Endothelial cell of umbilical vein (primary cell): Measurements from ENCODE around the gene HLA-DMA. TPM values are rescaled to one million over a fixed set of nuclear protein-coding genes. Genes with fewer than 3 reads are reported as not detected.

Experiments
- BruUV-seq: library from RNA; stranded (reverse); fragments of 400-500 nt; replicated peaks from 2 replicates; lab custom pipeline; 2021; lab: Mats Ljungman, UMichigan
- CTCF ChIA-PET: fragments of 300-600, 350-600 bp; sonication (Branson Sonifier 250); formaldehyde crosslinking; loops from one replicate; lab custom pipeline; 2021; ENCODE audit warnings: antibody characterized with exemption, inconsistent platforms; lab: Charles Lee
- POLR2A ChIA-PET: fragments of 300-600, 350-600 bp; sonication (Branson Sonifier 250); formaldehyde crosslinking; loops from one replicate; lab custom pipeline; 2021; ENCODE audit warnings: antibody characterized with exemption, inconsistent platforms; lab: Charles Lee
- DNase-seq: peaks from one replicate; pipeline ENCODE4 v3.0.0-alpha.2; 2011; ENCODE audit warnings: low read depth, low spot score
- FAIRE-seq: peaks from 2 replicates; lab custom pipeline; 2011; peaks lifted over from hg19 to GRCh38; lab: Jason Lieb, UNC
- H2AFZ ChIP-seq: 2 replicates; pipeline ENCODE4 v1.6.0; 2012; ENCODE audit warnings: low read depth, low read length, control low read depth, inconsistent platforms
- H3K27ac ChIP-seq: 2 replicates; pipeline ENCODE4 v1.5.1; 2011; ENCODE audit warnings: low read depth, mild to moderate bottlenecking, control low read depth, low read length, moderate library complexity; ENCODE audit not compliant: insufficient read depth
- H3K27me3 ChIP-seq, 2 experiments: 2 replicates each; pipeline versions ENCODE4 v1.6.0 to v1.6.1; 2011; ENCODE audit warnings: low read length in 2 of 2, mixed read lengths in 1 of 2; ENCODE audit not compliant: control insufficient read depth in 2 of 2, insufficient read depth in 2 of 2
- H3K36me3 ChIP-seq, 2 experiments: 2 replicates in 1 of 2; 3 replicates in 1 of 2; pipeline ENCODE4 v1.5.1; 2011; ENCODE audit warnings: low read length in 2 of 2, mild to moderate bottlenecking in 1 of 2, moderate library complexity in 1 of 2; ENCODE audit not compliant: control insufficient read depth in 2 of 2, insufficient read depth in 2 of 2; ENCODE audit errors: extremely low read depth in 1 of 2
- H3K4me1 ChIP-seq: 3 replicates; pipeline ENCODE4 v1.5.1; 2011; ENCODE audit warnings: mild to moderate bottlenecking, low read length; ENCODE audit not compliant: control insufficient read depth, insufficient read depth; ENCODE audit errors: extremely low read depth
- H3K4me2 ChIP-seq: 2 replicates; pipeline ENCODE4 v1.6.1; 2011; ENCODE audit warnings: low read length, control low read depth, mixed read lengths; ENCODE audit not compliant: insufficient read depth
- H3K4me3 ChIP-seq, 3 experiments: fragments of 200-600 bp in 1 of 3; sonication (generic), shearing (Covaris generic) in 1 of 3; replicated peaks in 1 of 3; 2 replicates each; pipeline ENCODE4 v1.5.1; 2011 to 2016; ENCODE audit warnings: control low read depth in 3 of 3, low read length in 3 of 3, mild to moderate bottlenecking in 2 of 3, inconsistent platforms in 1 of 3, low read depth in 1 of 3, moderate library complexity in 1 of 3; ENCODE audit not compliant: insufficient read depth in 1 of 3
- H3K79me2 ChIP-seq: 2 replicates; pipeline ENCODE4 v1.6.0; 2012; ENCODE audit warnings: low read length, inconsistent platforms; ENCODE audit not compliant: control insufficient read depth, insufficient read depth
- H3K9ac ChIP-seq: replicated peaks from 2 replicates; pipeline ENCODE3; 2011; ENCODE audit warnings: low read length, control low read depth; ENCODE audit not compliant: insufficient read depth; ENCODE audit errors: extremely low read depth
- H3K9me1 ChIP-seq: replicated peaks from 3 replicates; pipeline ENCODE4 v1.6.0; 2011; ENCODE audit warnings: mild to moderate bottlenecking, low read length; ENCODE audit not compliant: control insufficient read depth, insufficient read depth; ENCODE audit errors: extremely low read depth
- H3K9me3 ChIP-seq: replicated peaks from 2 replicates; pipeline ENCODE4 v1.5.1; 2012; ENCODE audit warnings: low read length, inconsistent platforms; ENCODE audit not compliant: control insufficient read depth, insufficient read depth
- H4K20me1 ChIP-seq: replicated peaks from 2 replicates; pipeline ENCODE3; 2011; ENCODE audit warnings: mild to moderate bottlenecking, low read length; ENCODE audit not compliant: control insufficient read depth, insufficient read depth; ENCODE audit errors: extremely low read depth
- EZH2 ChIP-seq: IDR thresholded peaks from 2 replicates; pipeline ENCODE4 v1.6.1; 2012; ENCODE audit warnings: borderline replicate concordance, low read depth, mild to moderate bottlenecking, moderate library complexity, low read length, inconsistent platforms; ENCODE audit not compliant: severe bottlenecking
- FOS ChIP-seq: IDR thresholded peaks from 2 replicates; pipeline ENCODE4 v1.6.1; 2011; ENCODE audit warnings: mild to moderate bottlenecking, low read length, moderate library complexity, borderline replicate concordance; ENCODE audit not compliant: insufficient read depth
- GATA2 ChIP-seq: IDR thresholded peaks from 2 replicates; pipeline ENCODE4 v1.7.0; 2011; ENCODE audit warnings: low read depth, mild to moderate bottlenecking, moderate library complexity, mixed read lengths, low read length; ENCODE audit not compliant: insufficient read length, insufficient read depth
- JUN ChIP-seq: IDR thresholded peaks from 2 replicates; pipeline ENCODE4 v1.6.1; 2011; ENCODE audit warnings: borderline replicate concordance, low read depth; ENCODE audit not compliant: insufficient read length, insufficient read depth
- MYC ChIP-seq: IDR thresholded peaks from one replicate; pipeline ENCODE4 v1.6.1; 2011; ENCODE audit warnings: mild to moderate bottlenecking, low read depth, low read length
- POLR2A ChIP-seq: IDR thresholded peaks from 2 replicates; pipeline ENCODE4 v1.6.1; 2012; ENCODE audit warnings: low read depth, mild to moderate bottlenecking, control low read depth, low read length
- POLR2AphosphoS5 ChIP-seq: IDR thresholded peaks from 2 replicates; pipeline ENCODE4 v1.6.1; 2012; ENCODE audit warnings: low read depth, mild to moderate bottlenecking, control low read depth, low read length, moderate library complexity; ENCODE audit not compliant: insufficient read depth
- dilution Hi-C: fragments of 300-500 bp; cut with MboI; formaldehyde crosslinking; loops from one replicate; pipeline ENCODE4 v1.15.0; 2019; ENCODE audit warnings: low sequenced_read_pairs; ENCODE audit not compliant: extremely low pct_ligation_motif_present
- intact Hi-C: fragments of 100-400 bp; cut with micrococcal nuclease; formaldehyde crosslinking; loops from one replicate; pipeline ENCODE4 v1.10.0; 2022
- polyA plus RNA-seq, 4 experiments: library from polyadenylated mRNA; depleted of rRNA in 3 of 4; stranded (reverse) in 3 of 4; unstranded in 1 of 4; fragments of >200 nt; gene quantifications; 2 replicates each; pipeline versions ENCODE4 v1.2.1 to v1.2.3, GENCODE V29; 2011 to 2012; ENCODE audit warnings: missing spikeins in 1 of 4
- total RNA-seq: library from RNA; stranded (reverse); gene quantifications from 2 replicates; pipeline ENCODE4 v1.2.3, GENCODE V29; 2021
- TF ChIP-seq, protein P1 (sequence below): IDR thresholded peaks from 2 replicates; pipeline ENCODE4 v1.6.1; 2011; ENCODE audit not compliant: insufficient read depth, insufficient read length
- TF ChIP-seq, protein P2 (sequence below), 2 donors: IDR thresholded peaks; 1 replicate in 1 of 2; 2 replicates in 1 of 2; pipeline ENCODE4 v1.5.1; 2011; ENCODE audit warnings: low read length in 2 of 2, mild to moderate bottlenecking in 2 of 2, moderate library complexity in 2 of 2, control low read depth in 1 of 2, inconsistent platforms in 1 of 2, low read depth in 1 of 2; ENCODE audit not compliant: insufficient read depth in 1 of 2; ENCODE audit errors: extremely low read depth in 1 of 2

Gene HLA-DMA
- total and polyA plus RNA-seq, 2 donors (not counting 3 experiments of a cell fraction or from before 2014, with no cell fraction given): 1.2 to 7.7 TPM

GRCh38 chr6:32946893-32947292 is 6.0 kb downstream of the HLA-DMA start:
- POLR2A ChIA-PET: interaction anchor here (1.9 kb wide), 1 partner anchor 25 kb away, joined by 8 read pairs; no protein-coding TSS in a partner anchor
- no peak overlapping the region for H2AFZ ChIP-seq
- H3K4me3 ChIP-seq: no peak overlapping the region
- no peaks in the 10 kb centered on the region for H3K9me1 ChIP-seq
- H3K27me3 ChIP-seq: peaks cover 5 to 28% of the 10 kb centered on the region in 2 experiments
- H3K4me2 ChIP-seq: no peak overlapping the region
- intact Hi-C loops (loop anchor here (1.0 kb wide), 1 partner anchor 14 kb away; no protein-coding TSS in a partner anchor), dilution Hi-C loops (no loop called here)
- FAIRE-seq: no peak
- TF ChIP-seq, protein P1, sequence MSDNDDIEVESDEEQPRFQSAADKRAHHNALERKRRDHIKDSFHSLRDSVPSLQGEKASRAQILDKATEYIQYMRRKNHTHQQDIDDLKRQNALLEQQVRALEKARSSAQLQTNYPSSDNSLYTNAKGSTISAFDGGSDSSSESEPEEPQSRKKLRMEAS: no peak
- TF ChIP-seq MYC (no peak), POLR2AphosphoS5 (no peak), GATA2 (no peak), FOS (no peak), JUN (no peak), POLR2A (no peak), EZH2 (no peak)
- TF ChIP-seq, protein P2, sequence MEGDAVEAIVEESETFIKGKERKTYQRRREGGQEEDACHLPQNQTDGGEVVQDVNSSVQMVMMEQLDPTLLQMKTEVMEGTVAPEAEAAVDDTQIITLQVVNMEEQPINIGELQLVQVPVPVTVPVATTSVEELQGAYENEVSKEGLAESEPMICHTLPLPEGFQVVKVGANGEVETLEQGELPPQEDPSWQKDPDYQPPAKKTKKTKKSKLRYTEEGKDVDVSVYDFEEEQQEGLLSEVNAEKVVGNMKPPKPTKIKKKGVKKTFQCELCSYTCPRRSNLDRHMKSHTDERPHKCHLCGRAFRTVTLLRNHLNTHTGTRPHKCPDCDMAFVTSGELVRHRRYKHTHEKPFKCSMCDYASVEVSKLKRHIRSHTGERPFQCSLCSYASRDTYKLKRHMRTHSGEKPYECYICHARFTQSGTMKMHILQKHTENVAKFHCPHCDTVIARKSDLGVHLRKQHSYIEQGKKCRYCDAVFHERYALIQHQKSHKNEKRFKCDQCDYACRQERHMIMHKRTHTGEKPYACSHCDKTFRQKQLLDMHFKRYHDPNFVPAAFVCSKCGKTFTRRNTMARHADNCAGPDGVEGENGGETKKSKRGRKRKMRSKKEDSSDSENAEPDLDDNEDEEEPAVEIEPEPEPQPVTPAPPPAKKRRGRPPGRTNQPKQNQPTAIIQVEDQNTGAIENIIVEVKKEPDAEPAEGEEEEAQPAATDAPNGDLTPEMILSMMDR (IDR thresholded peaks at IDR 0.05; ENCODE audit: extremely low read depth in 1 of 2, insufficient read depth in 1 of 2, low read depth in 1 of 2, low read length in 2 of 2): no peak
- H3K27ac ChIP-seq: no peak overlapping the region
- no peaks in the 10 kb centered on the region for H3K9me3 ChIP-seq
- no peaks in the 10 kb centered on the region for H3K36me3 ChIP-seq
- DNase-seq: no peak
- BruUV-seq: no TSS peak
- CTCF ChIA-PET: interaction anchor here (1.0 to 2.6 kb wide), 8 partner anchors 12 to 108 kb away, joined by 3 to 59 read pairs (median 4); partner anchors contain the start of gene TAP2
- H3K4me1 ChIP-seq: no peaks in the 10 kb centered on the region
- H4K20me1 ChIP-seq: no peaks in the 10 kb centered on the region
- no peak overlapping the region for H3K9ac ChIP-seq
- no peaks in the 10 kb centered on the region for H3K79me2 ChIP-seq
